ENCODE data around the gene GALNT9. TPM values are rescaled to one million over a fixed set of nuclear protein-coding genes. Genes with fewer than 3 reads are reported as not detected.

The GALNT9 gene
- total RNA-seq, 2 donors from 2014 or later = 4.0 to 10.8 TPM

- DNase-seq (ENCODE audit: low spot score) = no peak
- no peak overlapping the region for H3K4me3 ChIP-seq
- H3K27ac ChIP-seq = no peak overlapping the region
- H3K36me3 ChIP-seq = peaks cover 8% of the 10 kb centered on the region
- no peaks in the 10 kb centered on the region for H3K9me3 ChIP-seq
- peaks cover 0 to 9% of the 10 kb centered on the region in 2 donors for H3K4me1 ChIP-seq
- no peaks in the 10 kb centered on the region for H3K27me3 ChIP-seq
- TF ChIP-seq CTCF (IDR thresholded peaks at IDR 0.05) = no peak
Measured at GRCh38 chr12:132156573-132157325, 172.6 kb downstream of the GALNT9 start.

DNA sequence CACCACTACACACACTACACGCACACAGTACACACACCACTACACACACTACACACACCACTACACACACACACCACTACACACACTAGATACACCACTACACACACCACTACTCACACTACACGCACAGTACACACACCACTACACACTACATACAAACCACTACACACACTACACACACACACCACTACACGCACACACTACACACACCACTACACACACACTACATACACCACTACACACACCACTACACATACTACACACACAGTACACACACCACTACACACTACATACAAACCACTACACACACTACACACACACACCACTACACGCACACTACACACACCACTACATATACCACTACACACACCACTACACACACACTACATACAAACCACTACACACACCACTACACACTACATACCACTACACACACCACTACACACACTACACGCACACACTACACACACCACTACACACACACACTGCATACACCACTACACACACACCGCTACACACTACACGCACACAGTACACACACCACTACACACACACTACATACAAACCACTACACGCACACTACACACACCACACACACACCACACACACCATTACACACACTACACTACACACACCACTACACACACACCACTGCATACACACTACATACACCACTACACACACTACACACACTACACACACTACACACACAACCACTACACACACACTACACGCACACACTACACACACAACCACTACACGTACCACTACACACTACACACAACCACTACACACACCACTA lies 173.4 kb downstream of the GALNT9 start:
- peaks cover 8% of the 10 kb centered on the region for H3K36me3 ChIP-seq
- no peak for TF ChIP-seq CTCF (IDR thresholded peaks at IDR 0.05)
- no peak for DNase-seq (ENCODE audit: low spot score)

GRCh38 chr12:132154941-132155770 lies 174.2 kb downstream of the GALNT9 start:
- H3K4me3 ChIP-seq = no peak overlapping the region
- no peak for DNase-seq (ENCODE audit: low spot score)

More for the DNA sequence above, 173.4 kb downstream of the GALNT9 start:
- Histone ChIP-seq H3K9me3 (no peaks in the 10 kb centered on the region), H3K4me3 (no peak overlapping the region), H3K4me1 (peaks cover 0 to 9% of the 10 kb centered on the region in 2 donors), H3K27me3 (no peaks in the 10 kb centered on the region), H3K27ac (no peak overlapping the region)

DNA sequence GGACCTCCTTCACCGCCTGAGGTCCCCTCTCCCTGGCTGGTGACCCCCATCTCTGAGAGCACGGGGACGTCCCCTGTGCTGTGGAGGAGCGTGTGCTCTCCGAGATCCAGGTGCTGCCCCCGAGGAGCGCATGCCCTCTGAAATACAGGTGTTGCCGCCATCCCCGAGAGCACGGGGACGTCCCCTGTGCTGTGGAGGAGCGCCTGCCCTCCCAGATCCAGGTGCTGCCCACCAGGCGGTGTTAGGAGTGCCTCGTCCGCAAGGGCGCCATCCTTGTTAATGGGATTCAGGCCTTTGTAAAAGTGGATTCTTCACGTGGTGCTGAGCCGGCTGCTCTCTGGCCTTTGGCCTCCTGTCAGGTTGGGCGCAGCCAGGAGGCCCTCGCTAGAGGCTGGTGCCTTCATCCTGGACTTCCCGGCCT lies 175.0 kb downstream of the GALNT9 start:
- Histone ChIP-seq H3K27ac (no peak overlapping the region), H3K4me3 (peak overlapping the region in 1 of 2 donors; percentile 17)
- DNase-seq (ENCODE audit: low spot score) = no peak

More at GRCh38 chr12:132154941-132155770, 174.2 kb downstream of the GALNT9 start:
- Histone ChIP-seq H3K27me3 (no peaks in the 10 kb centered on the region), H3K27ac (no peak overlapping the region), H3K9me3 (no peaks in the 10 kb centered on the region), H3K36me3 (peaks cover 8% of the 10 kb centered on the region), H3K4me1 (peaks cover 0 to 9% of the 10 kb centered on the region in 2 donors)
- no peak for TF ChIP-seq CTCF (IDR thresholded peaks at IDR 0.05)

More for the DNA sequence above, 175.0 kb downstream of the GALNT9 start:
- Histone ChIP-seq H3K9me3 (no peaks in the 10 kb centered on the region), H3K4me1 (peaks cover 0 to 9% of the 10 kb centered on the region in 2 donors), H3K36me3 (peaks cover 8% of the 10 kb centered on the region), H3K27me3 (no peaks in the 10 kb centered on the region)
- TF ChIP-seq CTCF (IDR thresholded peaks at IDR 0.05) = no peak
